Ishikawa (cell line): Measurements from ENCODE around the gene FOXD3.

Experiments used
- EP300 ChIP-seq: IDR thresholded peaks from 2 replicates; pipeline ENCODE4 v1.6.1; 2012; ENCODE audit warnings: borderline replicate concordance
- NFIC ChIP-seq: IDR thresholded peaks from 2 replicates; pipeline ENCODE4 v1.6.1; 2012
- REST ChIP-seq: IDR thresholded peaks from 2 replicates; pipeline ENCODE4 v1.6.1; 2012; ENCODE audit warnings: low read depth, mild to moderate bottlenecking
- USF1 ChIP-seq: IDR thresholded peaks from 2 replicates; pipeline ENCODE4 v1.6.1; 2012
- YY1 ChIP-seq: IDR thresholded peaks from 2 replicates; pipeline ENCODE4 v1.6.1; 2012; ENCODE audit warnings: low read depth
- TF ChIP-seq, protein P1 (sequence below): IDR thresholded peaks from 2 replicates; pipeline ENCODE4 v1.6.1; 2012

GRCh38 chr1:63274979-63275378 lies 47.4 kb upstream of the FOXD3 start:
- TF ChIP-seq REST (no peak), USF1 (no peak), EP300 (no peak), YY1 (no peak), NFIC (no peak)
- TF ChIP-seq, protein P1, sequence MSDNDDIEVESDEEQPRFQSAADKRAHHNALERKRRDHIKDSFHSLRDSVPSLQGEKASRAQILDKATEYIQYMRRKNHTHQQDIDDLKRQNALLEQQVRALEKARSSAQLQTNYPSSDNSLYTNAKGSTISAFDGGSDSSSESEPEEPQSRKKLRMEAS = no peak
